HEK293T (cell line): ENCODE results near the gene LTB4R2.

Experiments used
- ARNT ChIP-seq: fragments of 450-650 bp; IDR thresholded peaks from 2 replicates; pipeline ENCODE4 v1.6.1; 2017; ENCODE audit warnings: mild to moderate bottlenecking
- FOXM1 ChIP-seq: fragments of 450-650 bp; IDR thresholded peaks from 2 replicates; pipeline ENCODE4 v1.6.1; 2017; ENCODE audit warnings: mild to moderate bottlenecking, borderline replicate concordance
- SP1 ChIP-seq: fragments of 450-650 bp; IDR thresholded peaks from 2 replicates; pipeline ENCODE4 v1.6.1; 2017
- SUZ12 ChIP-seq: fragments of 450-650 bp; IDR thresholded peaks from 2 replicates; pipeline ENCODE4 v1.6.1; 2016; ENCODE audit warnings: mild to moderate bottlenecking
- ZNF384 ChIP-seq: fragments of 450-650 bp; IDR thresholded peaks from 2 replicates; pipeline ENCODE4 v1.6.1; 2016
- TF ChIP-seq, protein P1 (sequence below): fragments of 450-650 bp; IDR thresholded peaks from 2 replicates; pipeline ENCODE4 v1.6.1; 2016

DNA sequence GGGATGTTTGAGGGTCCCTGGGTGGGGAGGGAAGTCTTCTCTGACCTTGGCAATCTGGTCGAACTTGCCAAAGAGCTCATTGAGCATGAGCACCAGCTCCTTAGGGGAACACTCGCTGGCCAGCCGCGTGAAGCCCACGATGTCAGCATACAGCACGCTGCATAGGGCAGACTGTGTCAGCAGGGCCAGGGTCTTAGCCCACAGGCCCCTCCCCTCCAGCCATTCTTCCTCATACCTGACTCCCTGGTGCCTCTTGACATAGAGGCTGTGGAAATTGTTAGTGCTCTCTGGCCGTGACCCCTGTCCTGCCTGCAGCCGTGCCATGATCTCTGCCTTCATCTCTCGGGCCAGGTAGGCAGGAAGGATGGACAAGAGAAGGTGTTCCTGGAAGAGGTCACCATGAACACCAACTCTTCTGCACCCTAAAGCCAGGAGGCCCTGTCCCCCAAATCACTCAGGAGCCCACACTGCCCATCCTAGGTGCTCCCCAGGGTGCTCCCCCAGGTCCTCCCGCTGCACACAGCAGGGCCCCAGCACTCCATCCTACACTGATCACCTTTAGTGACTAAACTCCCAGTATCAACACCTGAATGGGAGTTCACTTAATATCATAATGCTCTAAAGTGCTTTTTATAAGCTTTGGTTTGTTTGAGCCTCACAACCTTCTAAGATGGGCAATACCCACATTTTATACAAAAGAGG lies 21.2 kb downstream of the LTB4R2 start:
- TF ChIP-seq SP1 (no peak), ARNT (no peak), FOXM1 (no peak), SUZ12 (no peak), ZNF384 (no peak)
- TF ChIP-seq, protein P1, sequence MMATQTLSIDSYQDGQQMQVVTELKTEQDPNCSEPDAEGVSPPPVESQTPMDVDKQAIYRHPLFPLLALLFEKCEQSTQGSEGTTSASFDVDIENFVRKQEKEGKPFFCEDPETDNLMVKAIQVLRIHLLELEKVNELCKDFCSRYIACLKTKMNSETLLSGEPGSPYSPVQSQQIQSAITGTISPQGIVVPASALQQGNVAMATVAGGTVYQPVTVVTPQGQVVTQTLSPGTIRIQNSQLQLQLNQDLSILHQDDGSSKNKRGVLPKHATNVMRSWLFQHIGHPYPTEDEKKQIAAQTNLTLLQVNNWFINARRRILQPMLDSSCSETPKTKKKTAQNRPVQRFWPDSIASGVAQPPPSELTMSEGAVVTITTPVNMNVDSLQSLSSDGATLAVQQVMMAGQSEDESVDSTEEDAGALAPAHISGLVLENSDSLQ, result no peak
